Endothelial cell of umbilical vein (primary cell): ENCODE data around the gene SRM. TPM values are rescaled to one million over a fixed set of nuclear protein-coding genes. Genes with fewer than 3 reads are reported as not detected.

Source experiments
- BruUV-seq: library from RNA; stranded (reverse); fragments of 400-500 nt; replicated peaks from 2 replicates; lab custom pipeline; 2021; lab: Mats Ljungman, UMichigan
- CTCF ChIA-PET: fragments of 300-600, 350-600 bp; sonication (Branson Sonifier 250); formaldehyde crosslinking; loops from one replicate; lab custom pipeline; 2021; ENCODE audit warnings: antibody characterized with exemption, inconsistent platforms; lab: Charles Lee
- POLR2A ChIA-PET: fragments of 300-600, 350-600 bp; sonication (Branson Sonifier 250); formaldehyde crosslinking; loops from one replicate; lab custom pipeline; 2021; ENCODE audit warnings: antibody characterized with exemption, inconsistent platforms; lab: Charles Lee
- DNase-seq: peaks from one replicate; pipeline ENCODE4 v3.0.0-alpha.2; 2011; ENCODE audit warnings: low read depth, low spot score
- FAIRE-seq: peaks from 2 replicates; lab custom pipeline; 2011; peaks lifted over from hg19 to GRCh38; lab: Jason Lieb, UNC
- H2AFZ ChIP-seq: 2 replicates; pipeline ENCODE4 v1.6.0; 2012; ENCODE audit warnings: low read depth, low read length, control low read depth, inconsistent platforms
- H3K27ac ChIP-seq: 2 replicates; pipeline ENCODE4 v1.5.1; 2011; ENCODE audit warnings: low read depth, mild to moderate bottlenecking, control low read depth, low read length, moderate library complexity; ENCODE audit not compliant: insufficient read depth
- H3K27me3 ChIP-seq, 2 experiments: 2 replicates each; pipeline versions ENCODE4 v1.6.0 to v1.6.1; 2011; ENCODE audit warnings: low read length in 2 of 2, mixed read lengths in 1 of 2; ENCODE audit not compliant: control insufficient read depth in 2 of 2, insufficient read depth in 2 of 2
- H3K36me3 ChIP-seq, 2 experiments: 2 replicates in 1 of 2; 3 replicates in 1 of 2; pipeline ENCODE4 v1.5.1; 2011; ENCODE audit warnings: low read length in 2 of 2, mild to moderate bottlenecking in 1 of 2, moderate library complexity in 1 of 2; ENCODE audit not compliant: control insufficient read depth in 2 of 2, insufficient read depth in 2 of 2; ENCODE audit errors: extremely low read depth in 1 of 2
- H3K4me1 ChIP-seq: 3 replicates; pipeline ENCODE4 v1.5.1; 2011; ENCODE audit warnings: mild to moderate bottlenecking, low read length; ENCODE audit not compliant: control insufficient read depth, insufficient read depth; ENCODE audit errors: extremely low read depth
- H3K4me2 ChIP-seq: 2 replicates; pipeline ENCODE4 v1.6.1; 2011; ENCODE audit warnings: low read length, control low read depth, mixed read lengths; ENCODE audit not compliant: insufficient read depth
- H3K4me3 ChIP-seq, 3 experiments: fragments of 200-600 bp in 1 of 3; sonication (generic), shearing (Covaris generic) in 1 of 3; replicated peaks in 1 of 3; 2 replicates each; pipeline ENCODE4 v1.5.1; 2011 to 2016; ENCODE audit warnings: control low read depth in 3 of 3, low read length in 3 of 3, mild to moderate bottlenecking in 2 of 3, inconsistent platforms in 1 of 3, low read depth in 1 of 3, moderate library complexity in 1 of 3; ENCODE audit not compliant: insufficient read depth in 1 of 3
- H3K79me2 ChIP-seq: 2 replicates; pipeline ENCODE4 v1.6.0; 2012; ENCODE audit warnings: low read length, inconsistent platforms; ENCODE audit not compliant: control insufficient read depth, insufficient read depth
- H3K9ac ChIP-seq: replicated peaks from 2 replicates; pipeline ENCODE3; 2011; ENCODE audit warnings: low read length, control low read depth; ENCODE audit not compliant: insufficient read depth; ENCODE audit errors: extremely low read depth
- H3K9me1 ChIP-seq: replicated peaks from 3 replicates; pipeline ENCODE4 v1.6.0; 2011; ENCODE audit warnings: mild to moderate bottlenecking, low read length; ENCODE audit not compliant: control insufficient read depth, insufficient read depth; ENCODE audit errors: extremely low read depth
- H3K9me3 ChIP-seq: replicated peaks from 2 replicates; pipeline ENCODE4 v1.5.1; 2012; ENCODE audit warnings: low read length, inconsistent platforms; ENCODE audit not compliant: control insufficient read depth, insufficient read depth
- H4K20me1 ChIP-seq: replicated peaks from 2 replicates; pipeline ENCODE3; 2011; ENCODE audit warnings: mild to moderate bottlenecking, low read length; ENCODE audit not compliant: control insufficient read depth, insufficient read depth; ENCODE audit errors: extremely low read depth
- CTCF ChIP-seq, 2 donors: IDR thresholded peaks; 1 replicate in 1 of 2; 2 replicates in 1 of 2; pipeline ENCODE4 v1.5.1; 2011; ENCODE audit warnings: low read length in 2 of 2, mild to moderate bottlenecking in 2 of 2, moderate library complexity in 2 of 2, control low read depth in 1 of 2, inconsistent platforms in 1 of 2, low read depth in 1 of 2; ENCODE audit not compliant: insufficient read depth in 1 of 2; ENCODE audit errors: extremely low read depth in 1 of 2
- EZH2 ChIP-seq: IDR thresholded peaks from 2 replicates; pipeline ENCODE4 v1.6.1; 2012; ENCODE audit warnings: borderline replicate concordance, low read depth, mild to moderate bottlenecking, moderate library complexity, low read length, inconsistent platforms; ENCODE audit not compliant: severe bottlenecking
- GATA2 ChIP-seq: IDR thresholded peaks from 2 replicates; pipeline ENCODE4 v1.7.0; 2011; ENCODE audit warnings: low read depth, mild to moderate bottlenecking, moderate library complexity, mixed read lengths, low read length; ENCODE audit not compliant: insufficient read length, insufficient read depth
- JUN ChIP-seq: IDR thresholded peaks from 2 replicates; pipeline ENCODE4 v1.6.1; 2011; ENCODE audit warnings: borderline replicate concordance, low read depth; ENCODE audit not compliant: insufficient read length, insufficient read depth
- MAX ChIP-seq: IDR thresholded peaks from 2 replicates; pipeline ENCODE4 v1.6.1; 2011; ENCODE audit not compliant: insufficient read depth, insufficient read length
- MYC ChIP-seq: IDR thresholded peaks from one replicate; pipeline ENCODE4 v1.6.1; 2011; ENCODE audit warnings: mild to moderate bottlenecking, low read depth, low read length
- POLR2A ChIP-seq: IDR thresholded peaks from 2 replicates; pipeline ENCODE4 v1.6.1; 2012; ENCODE audit warnings: low read depth, mild to moderate bottlenecking, control low read depth, low read length
- POLR2AphosphoS5 ChIP-seq: IDR thresholded peaks from 2 replicates; pipeline ENCODE4 v1.6.1; 2012; ENCODE audit warnings: low read depth, mild to moderate bottlenecking, control low read depth, low read length, moderate library complexity; ENCODE audit not compliant: insufficient read depth
- dilution Hi-C: fragments of 300-500 bp; cut with MboI; formaldehyde crosslinking; loops from one replicate; pipeline ENCODE4 v1.15.0; 2019; ENCODE audit warnings: low sequenced_read_pairs; ENCODE audit not compliant: extremely low pct_ligation_motif_present
- intact Hi-C: fragments of 100-400 bp; cut with micrococcal nuclease; formaldehyde crosslinking; loops from one replicate; pipeline ENCODE4 v1.10.0; 2022
- polyA plus RNA-seq, 4 experiments: library from polyadenylated mRNA; depleted of rRNA in 3 of 4; stranded (reverse) in 3 of 4; unstranded in 1 of 4; fragments of >200 nt; gene quantifications; 2 replicates each; pipeline versions ENCODE4 v1.2.1 to v1.2.3, GENCODE V29; 2011 to 2012; ENCODE audit warnings: missing spikeins in 1 of 4
- total RNA-seq: library from RNA; stranded (reverse); gene quantifications from 2 replicates; pipeline ENCODE4 v1.2.3, GENCODE V29; 2021

SRM gene
- total and polyA plus RNA-seq, 2 donors (not counting 3 experiments of a cell fraction or from before 2014, with no cell fraction given) = 81.3 to 172 TPM

- H3K4me1 ChIP-seq = peaks cover 13% of the 10 kb centered on the region
- H3K9me3 ChIP-seq = no peaks in the 10 kb centered on the region
- FAIRE-seq = no peak
- H3K79me2 ChIP-seq = peaks cover 20% of the 10 kb centered on the region
- dilution Hi-C loops = no loop called here
- H3K4me2 ChIP-seq = peak overlapping the region; percentile 58
- POLR2A ChIA-PET = no interaction called here
- BruUV-seq = TSS peak; percentile 45
- H3K9me1 ChIP-seq = no peaks in the 10 kb centered on the region
- peaks cover 0 to 12% of the 10 kb centered on the region in 2 experiments for H3K36me3 ChIP-seq
- TF ChIP-seq JUN (no peak), GATA2 (no peak), CTCF (IDR thresholded peaks at IDR 0.05; ENCODE audit: extremely low read depth in 1 of 2, insufficient read depth in 1 of 2, low read depth in 1 of 2, low read length in 2 of 2) (peak in 1 of 2 donors; percentile 15), POLR2AphosphoS5 (no peak), EZH2 (no peak), MYC (no peak), POLR2A (no peak), MAX (no peak)
- DNase-seq = peak; percentile 33
- H3K27ac ChIP-seq = peak overlapping the region; percentile 1
- no peaks in the 10 kb centered on the region for H3K27me3 ChIP-seq
- peak overlapping the region; percentile 57 for H3K9ac ChIP-seq
- CTCF ChIA-PET = interaction anchor here (1.0 to 4.1 kb wide), 4 partner anchors 11 to 586 kb away, joined by 3 to 69 read pairs (median 4); no protein-coding TSS in a partner anchor
- peak overlapping the region; percentile 56 to 89 (median 71) for H3K4me3 ChIP-seq
- intact Hi-C loops = no loop called here
- no peaks in the 10 kb centered on the region for H4K20me1 ChIP-seq
- H2AFZ ChIP-seq = peak overlapping the region; percentile 72
Observed at GRCh38 chr1:11059155-11059967, 457 bp downstream of the SRM start.
